HepG2 (cell line): ENCODE results near the gene MAGEC2. TPM values are rescaled to one million over a fixed set of nuclear protein-coding genes. Genes with fewer than 3 reads are reported as not detected.

ENCODE experiments used
- HDAC2 ChIP-seq: sonication (generic); formaldehyde crosslinking; IDR thresholded peaks from 2 replicates; pipeline ENCODE4 v1.4.0; 2020; ENCODE audit warnings: missing genetic modification reagents
- JARID2 ChIP-seq: sonication (generic); formaldehyde crosslinking; IDR thresholded peaks from 2 replicates; pipeline ENCODE4 v1.8.1; 2023; ENCODE audit warnings: missing genetic modification reagents, inconsistent platforms; ENCODE audit not compliant: insufficient replicate concordance
- LRRFIP1 ChIP-seq: sonication (generic); formaldehyde crosslinking; conservative IDR thresholded peaks from 2 replicates; pipeline ENCODE4 v1.4.0; 2020; ENCODE audit warnings: missing genetic modification reagents
- TCF7L2 ChIP-seq: IDR thresholded peaks from 2 replicates; pipeline ENCODE4 v1.6.1; 2011; ENCODE audit warnings: mild to moderate bottlenecking, low read depth, low read length, moderate library complexity
- ZBTB42 ChIP-seq: sonication (generic); formaldehyde crosslinking; IDR thresholded peaks from 2 replicates; pipeline ENCODE4 v1.5.0; 2020; ENCODE audit warnings: mild to moderate bottlenecking, missing genetic modification reagents
- ZNF318 ChIP-seq: sonication (generic); formaldehyde crosslinking; IDR thresholded peaks from 2 replicates; pipeline ENCODE4 v1.4.0; 2020; ENCODE audit warnings: mild to moderate bottlenecking, missing genetic modification reagents
- polyA plus RNA-seq, 8 experiments: library from polyadenylated mRNA; depleted of rRNA in 3 of 8; stranded (reverse) in 7 of 8; unstranded in 1 of 8; fragments of >200 nt; fragmentation: Illumina TruSeq in 4 of 8; extraction: Trizol in 4 of 8; gene quantifications; 2 replicates each; pipeline versions ENCODE4 v1.2.1 to v1.2.3, GENCODE V29; 2011 to 2016; ENCODE audit warnings: low read depth in 4 of 8, missing spikeins in 1 of 8, mixed read lengths in 1 of 8; ENCODE audit not compliant: insufficient read depth in 1 of 8
- total RNA-seq, 5 experiments: library from RNA; depleted of rRNA; stranded (reverse); fragments of >200 nt; fragmentation: Illumina TruSeq; extraction: Trizol; gene quantifications; 2 replicates each; pipeline ENCODE4 v1.2.3, GENCODE V29; 2016; ENCODE audit warnings: low read depth in 1 of 5

The MAGEC2 gene
- total and polyA plus RNA-seq, 2 of the 13 experiments (the other 11 are each of a cell fraction or from before 2014, with no cell fraction given) = not detected

- no peak for TF ChIP-seq ZNF318 (CRISPR knock-in tag)
- no peak for TF ChIP-seq HDAC2
- no peak for TF ChIP-seq TCF7L2
- TF ChIP-seq LRRFIP1 (CRISPR knock-in tag) = no peak
- no peak for TF ChIP-seq ZBTB42 (CRISPR knock-in tag)
- TF ChIP-seq JARID2 (CRISPR knock-in tag) = no peak
Measured at GRCh38 chrX:142244568-142244967, 39.5 kb upstream of the MAGEC2 start (continued).
